H1 (cell line): Measurements from ENCODE around the gene PLEKHN1. TPM values are rescaled to one million over a fixed set of nuclear protein-coding genes. Genes with fewer than 3 reads are reported as not detected.

Experiments used
- CREB1 ChIP-seq: IDR thresholded peaks from 2 replicates; pipeline ENCODE4 v1.6.1; 2012; ENCODE audit warnings: inconsistent platforms
- HDAC6 ChIP-seq: IDR thresholded peaks from one replicate; pipeline ENCODE4 v1.7.1; 2012; ENCODE audit warnings: low read depth, mild to moderate bottlenecking, inconsistent platforms, low read length, moderate library complexity
- PHF8 ChIP-seq: fragments of 200-600 bp; sonication (generic); conservative IDR thresholded peaks from 2 replicates; pipeline ENCODE4 v1.7.1; 2012; ENCODE audit warnings: low read depth, mild to moderate bottlenecking, inconsistent platforms, low read length, moderate library complexity
- RBBP5 ChIP-seq: IDR thresholded peaks from 2 replicates; pipeline ENCODE4 v1.7.1; 2012; ENCODE audit warnings: low read depth, mild to moderate bottlenecking, inconsistent platforms, low read length, moderate library complexity, borderline replicate concordance
- SAP30 ChIP-seq: fragments of 300-600 bp; sonication (generic); IDR thresholded peaks from 2 replicates; pipeline ENCODE4 v1.7.1; 2012; ENCODE audit warnings: low read length, moderate library complexity, mild to moderate bottlenecking, inconsistent platforms; ENCODE audit not compliant: insufficient read depth, insufficient replicate concordance
- polyA plus RNA-seq, 7 experiments: library from polyadenylated mRNA; depleted of rRNA in 3 of 7; stranded (reverse) in 5 of 7; unstranded in 2 of 7; fragments of >200 nt in 5 of 7; fragments of 200-250 nt in 2 of 7; gene quantifications; 1 replicate in 5 of 7; 2 replicates in 1 of 7; 4 replicates in 1 of 7; pipeline versions ENCODE4 v1.2.1 to v1.2.3, GENCODE V29; 2011 to 2013; ENCODE audit warnings: missing spikeins in 2 of 7, mixed read lengths in 2 of 7
- total RNA-seq: library from RNA; stranded (reverse); fragmentation: NEBNext Ultra II Directional; extraction: Animal tissue kit (Norgen Biotek cat#: 25700); gene quantifications from 2 replicates; pipeline ENCODE4 v1.2.1, GENCODE V29; 2021

Gene PLEKHN1
- total and polyA plus RNA-seq, 2 of the 8 experiments (the other 6 are each of a cell fraction or from before 2014, with no cell fraction given) = 0.39 to 1.5 TPM

DNA sequence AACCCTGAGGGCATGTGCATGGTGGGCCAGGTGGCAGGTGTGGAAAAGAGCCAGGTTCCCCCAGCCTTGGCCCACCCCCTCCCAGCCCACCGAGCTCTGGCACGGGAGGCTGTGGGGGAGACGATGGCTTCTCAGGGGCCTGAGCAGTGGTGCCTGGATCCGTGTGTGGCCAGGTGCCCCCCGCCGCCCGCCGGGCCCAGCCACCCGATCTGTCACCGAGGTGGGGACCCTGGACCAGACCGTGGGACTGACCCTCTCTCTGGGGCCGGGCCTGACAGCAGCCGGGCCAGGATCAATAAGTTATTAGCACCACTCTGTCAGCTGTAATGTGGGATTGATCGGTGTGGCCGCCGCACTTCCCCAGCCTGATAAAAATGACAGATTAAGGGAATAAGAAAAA, 28.8 kb upstream of the PLEKHN1 start (continued):
- TF ChIP-seq HDAC6 = no peak
- no peak for TF ChIP-seq PHF8
- no peak for TF ChIP-seq RBBP5
- no peak for TF ChIP-seq SAP30
- no peak for TF ChIP-seq CREB1
